GM08714 (cell line): ENCODE results near the gene GHDC.
"Not testable (repeated sequence)": the region's sequence is repeated elsewhere in the genome, so short reads cannot be mapped to it uniquely, and the experiment has no call there.

Source experiments
- H3K4me3 ChIP-seq: fragments of 200-500 bp; sonication (Bioruptor generic); 2 replicates; pipeline ENCODE4 v1.5.1; 2014; ENCODE audit warnings: mild to moderate bottlenecking, low read length, inconsistent platforms
- ZNF274 ChIP-seq: IDR thresholded peaks from 2 replicates; pipeline ENCODE4 v1.6.1; 2012; ENCODE audit warnings: mild to moderate bottlenecking, low read depth, low read length

The GHDC gene

DNA sequence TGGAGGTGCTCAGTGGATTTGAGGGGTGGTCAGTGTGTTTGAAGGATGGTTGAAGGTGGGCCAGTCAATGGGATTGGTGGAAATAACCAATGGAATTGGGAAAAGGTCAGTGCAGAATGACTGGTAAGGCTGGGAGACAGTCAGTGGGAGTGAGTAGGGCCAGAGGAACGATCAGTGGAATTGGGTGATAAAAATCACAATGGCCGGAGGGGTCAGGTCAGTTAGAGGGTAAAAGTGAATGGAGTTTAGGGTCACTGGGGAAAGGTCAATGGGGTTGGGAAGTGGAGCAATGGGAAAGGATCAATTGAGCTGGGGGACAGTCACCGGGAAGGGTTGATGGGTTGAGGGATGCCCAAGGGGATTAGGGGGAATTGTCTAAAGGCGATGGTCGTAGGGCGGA is 28.5 kb downstream of the GHDC start:
- TF ChIP-seq ZNF274: no peak

DNA sequence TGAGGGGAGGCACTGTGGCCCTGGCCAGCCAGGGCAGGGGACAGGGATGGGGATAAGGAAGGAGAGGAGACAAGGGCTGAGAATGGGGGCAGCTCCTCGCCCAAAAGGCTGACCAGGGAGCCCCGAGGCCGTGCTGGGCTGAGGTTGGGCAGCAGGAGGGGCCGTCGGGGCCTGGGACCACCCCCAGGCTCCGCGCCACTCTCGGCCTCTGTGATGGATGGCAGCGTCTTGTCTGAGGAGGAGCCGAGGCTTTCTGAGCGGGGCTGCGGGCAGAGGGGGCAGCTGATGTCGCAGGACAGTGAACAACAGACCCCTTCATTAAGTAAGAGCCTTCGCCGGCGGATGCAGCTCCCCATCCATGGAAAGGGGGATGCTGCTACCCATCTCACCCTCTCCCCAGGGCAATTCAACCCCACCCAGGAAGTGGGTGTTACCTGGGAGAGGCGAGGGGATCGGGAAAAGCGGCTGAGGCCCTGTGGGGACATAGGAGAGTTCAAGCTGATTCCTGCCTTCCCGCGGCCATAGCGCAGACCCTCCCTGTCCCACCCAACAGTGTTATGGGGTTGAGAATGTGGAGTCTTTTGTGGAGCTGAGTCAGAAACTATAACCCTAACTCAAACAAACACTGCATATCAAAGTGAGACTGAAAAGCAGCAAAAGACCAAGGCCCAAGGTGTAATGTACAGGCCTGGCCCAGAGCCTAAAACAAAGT is 30.4 kb downstream of the GHDC start:
- no peak for TF ChIP-seq ZNF274
- H3K4me3 ChIP-seq: no peak overlapping the region

More for the DNA sequence above, 28.5 kb downstream of the GHDC start:
- no peak overlapping the region for H3K4me3 ChIP-seq

DNA sequence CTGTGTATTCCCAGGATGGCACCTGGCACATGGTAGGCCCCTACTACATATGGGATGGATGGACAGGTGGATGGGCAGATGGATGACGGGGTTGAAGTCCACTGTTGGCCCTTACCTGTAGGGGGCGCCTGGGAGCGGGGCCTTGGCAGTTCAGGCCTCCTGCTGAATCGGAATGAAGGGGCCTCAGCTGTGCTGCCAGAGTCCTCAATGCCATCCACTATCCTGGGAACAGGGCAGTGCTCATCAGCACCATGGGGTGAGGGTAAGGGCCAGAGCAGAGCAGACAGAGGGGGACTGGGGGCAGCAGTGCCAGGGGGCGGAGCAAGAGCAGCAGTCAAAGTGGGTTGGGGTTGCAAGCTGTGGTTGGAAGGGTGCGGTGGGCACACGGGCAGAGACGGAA is 31.2 kb downstream of the GHDC start:
- TF ChIP-seq ZNF274: no peak
- H3K4me3 ChIP-seq: no peak overlapping the region

DNA sequence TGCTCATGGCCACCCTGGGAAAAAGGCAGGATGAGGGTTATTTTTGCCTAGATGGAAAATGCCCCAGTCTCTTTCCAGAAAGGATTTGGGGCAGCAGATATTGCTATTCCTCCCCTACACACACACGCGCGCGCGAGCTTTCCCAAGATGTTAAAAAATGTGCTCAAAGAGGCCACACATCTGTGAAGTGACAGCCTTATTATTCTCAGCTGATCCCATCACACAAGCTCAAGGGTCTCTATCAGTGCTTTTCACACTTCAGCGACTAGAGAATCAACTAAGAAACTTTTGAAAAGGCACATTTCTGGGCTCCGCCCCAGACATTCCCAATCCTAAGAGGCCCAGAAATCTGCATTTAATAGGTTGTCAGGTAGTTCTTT is 33.8 kb downstream of the GHDC start:
- no peak for TF ChIP-seq ZNF274
- H3K4me3 ChIP-seq: no peak overlapping the region

DNA sequence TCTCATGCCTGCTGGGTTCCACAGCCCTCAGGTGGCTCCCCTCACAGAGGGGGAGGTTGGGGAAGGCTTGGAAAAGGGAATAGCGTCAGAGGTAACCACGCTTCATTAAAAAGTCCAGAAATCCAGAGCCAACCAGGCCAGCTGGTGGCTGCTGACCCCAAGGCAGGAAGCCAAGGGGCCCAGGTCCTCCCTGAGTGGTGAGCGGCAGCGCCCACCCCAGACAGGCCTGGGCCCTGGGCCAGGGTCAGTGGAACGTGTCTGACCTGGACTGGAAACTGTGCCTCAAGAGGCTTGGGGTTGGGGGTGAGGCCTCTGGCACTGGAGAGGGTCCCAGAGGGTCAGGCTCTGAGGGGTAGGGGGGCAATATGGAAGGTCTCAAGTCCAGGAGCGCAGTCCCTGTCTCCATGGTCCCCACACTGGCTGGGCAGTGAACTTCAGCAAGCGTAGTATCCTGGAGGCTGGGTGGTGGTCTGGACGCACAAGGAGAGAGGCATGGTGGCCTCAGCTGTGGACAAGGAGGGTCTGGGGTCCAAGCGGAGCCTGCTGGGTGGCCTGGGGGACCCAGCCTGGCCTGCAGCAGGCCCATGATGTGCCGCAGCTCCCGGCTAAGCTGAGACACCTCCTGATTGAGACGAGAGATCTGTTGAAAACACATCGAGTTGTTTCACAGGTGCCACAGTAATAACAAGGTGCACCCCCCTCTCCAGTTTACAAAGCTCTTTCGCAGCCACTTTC is 34.3 kb downstream of the GHDC start:
- no peak for TF ChIP-seq ZNF274
- no peak overlapping the region for H3K4me3 ChIP-seq

DNA sequence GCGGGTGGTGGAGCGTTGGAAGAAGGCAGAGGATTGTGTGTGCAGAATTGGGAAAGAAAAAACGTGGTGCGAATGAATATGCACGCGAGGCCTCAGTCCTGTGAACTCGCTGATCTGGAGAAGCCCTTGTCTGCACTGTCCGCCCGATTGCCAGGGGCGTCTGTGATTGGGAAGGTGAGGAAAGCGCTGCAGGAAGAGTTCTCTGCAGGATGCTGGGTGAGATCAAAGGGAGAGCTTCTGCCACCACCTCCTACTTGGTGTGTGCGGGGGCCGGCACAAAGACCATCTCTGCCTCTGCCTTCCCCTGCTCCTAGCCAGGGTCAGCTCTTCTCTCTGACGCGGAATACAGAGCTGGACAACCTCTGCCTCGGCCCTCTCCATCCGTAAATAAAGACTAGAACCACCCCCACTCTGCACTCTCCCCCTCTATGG is 38.7 kb downstream of the GHDC start:
- H3K4me3 ChIP-seq: peak overlapping the region; percentile 57; the same call in 1 of the 2 replicates
- no peak for TF ChIP-seq ZNF274

DNA sequence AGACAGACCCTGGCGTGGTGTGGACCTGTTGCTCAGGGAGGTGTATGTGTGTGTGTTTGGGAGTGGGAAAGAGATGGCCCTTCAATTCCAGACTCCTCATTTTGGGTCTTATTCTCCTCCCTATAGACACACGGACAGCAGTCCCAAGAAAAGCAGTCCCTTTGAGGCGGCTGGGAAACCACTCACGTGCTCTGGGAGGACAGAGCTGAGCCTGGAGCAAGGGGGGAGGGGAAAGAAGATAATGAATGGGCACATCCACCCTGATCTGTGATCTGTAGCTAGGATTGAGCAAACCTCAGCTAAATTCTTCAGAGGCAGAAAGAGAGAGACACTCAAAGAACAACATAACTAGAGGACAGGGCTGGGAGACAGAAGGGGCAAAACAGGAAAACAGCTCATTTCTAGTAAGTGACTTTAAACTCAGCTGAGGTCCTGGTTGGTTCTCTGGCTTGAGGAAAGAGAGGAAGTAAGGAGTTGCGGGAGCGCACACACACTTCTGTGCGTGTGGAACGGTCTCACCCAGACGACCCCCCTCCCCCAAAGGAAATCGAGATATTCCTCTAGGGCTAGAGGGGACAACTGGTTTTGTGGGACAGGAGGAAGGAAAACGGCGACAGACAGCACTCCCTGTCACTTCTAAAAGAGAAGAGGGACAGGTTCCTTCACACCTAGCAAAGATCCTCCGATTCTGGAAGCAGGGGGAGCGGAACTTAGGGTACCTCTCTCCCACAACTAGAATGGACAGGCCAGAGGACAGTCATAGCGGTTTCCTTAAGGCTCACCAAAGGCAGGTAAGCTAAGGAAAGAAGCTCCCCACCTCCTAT is 40.2 kb downstream of the GHDC start:
- peak overlapping the region; percentile 97 for H3K4me3 ChIP-seq
- TF ChIP-seq ZNF274: no peak

DNA sequence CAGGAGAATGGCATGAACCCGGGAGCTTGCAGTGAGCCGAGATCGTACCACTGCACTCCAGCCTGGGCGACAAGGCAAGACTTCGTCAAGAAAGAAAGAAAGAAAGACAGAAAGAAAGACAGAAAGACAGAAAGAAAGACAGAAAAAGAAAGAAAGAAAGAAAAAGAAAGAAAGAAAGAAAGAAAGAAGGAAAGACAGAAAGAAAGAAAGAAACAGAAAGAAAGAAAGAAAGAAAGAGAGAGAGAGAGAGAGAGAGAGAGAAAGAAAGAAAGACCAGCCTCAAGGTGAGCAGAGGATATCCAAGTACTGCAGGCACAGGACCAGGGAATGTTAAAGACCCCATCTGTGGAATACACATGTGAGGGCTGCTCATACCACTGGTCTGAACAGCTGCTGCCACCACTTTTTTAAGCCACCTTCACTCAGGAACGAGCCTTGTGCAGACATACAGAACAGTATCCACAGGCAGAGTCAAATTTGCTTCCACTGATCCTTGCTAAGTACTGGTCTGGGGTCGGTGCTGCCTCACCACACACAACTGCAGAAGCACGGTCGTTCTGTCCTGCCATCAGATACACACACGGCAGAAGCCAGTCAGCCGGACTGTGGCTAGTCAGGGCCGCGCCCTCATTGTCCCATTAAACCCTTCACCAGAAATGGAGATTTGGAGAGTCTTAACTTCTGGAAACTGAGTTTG is 47.2 kb downstream of the GHDC start:
- TF ChIP-seq ZNF274: no peak

DNA sequence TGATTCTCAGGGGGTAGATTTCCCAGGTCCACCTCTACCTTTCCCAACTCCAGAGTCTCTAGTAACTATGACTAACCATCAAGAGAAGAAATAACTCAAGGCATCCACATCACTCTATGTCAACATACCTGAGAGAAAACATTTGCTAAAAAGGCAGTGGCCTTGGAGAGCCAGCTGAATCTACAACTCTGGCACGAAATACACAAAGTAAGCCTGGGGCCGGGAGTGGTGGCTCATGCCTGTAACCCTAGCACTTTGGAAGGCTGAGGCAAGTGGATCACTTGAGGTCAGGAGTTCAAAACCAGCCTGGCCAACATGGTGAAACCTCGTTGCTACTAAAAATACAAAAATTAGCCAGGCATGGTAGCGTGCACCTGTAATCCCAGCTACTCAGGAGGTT is 51.2 kb downstream of the GHDC start:
- not testable (repeated sequence) for H3K4me3 ChIP-seq

More for the DNA sequence above, 47.2 kb downstream of the GHDC start:
- no peak overlapping the region for H3K4me3 ChIP-seq

DNA sequence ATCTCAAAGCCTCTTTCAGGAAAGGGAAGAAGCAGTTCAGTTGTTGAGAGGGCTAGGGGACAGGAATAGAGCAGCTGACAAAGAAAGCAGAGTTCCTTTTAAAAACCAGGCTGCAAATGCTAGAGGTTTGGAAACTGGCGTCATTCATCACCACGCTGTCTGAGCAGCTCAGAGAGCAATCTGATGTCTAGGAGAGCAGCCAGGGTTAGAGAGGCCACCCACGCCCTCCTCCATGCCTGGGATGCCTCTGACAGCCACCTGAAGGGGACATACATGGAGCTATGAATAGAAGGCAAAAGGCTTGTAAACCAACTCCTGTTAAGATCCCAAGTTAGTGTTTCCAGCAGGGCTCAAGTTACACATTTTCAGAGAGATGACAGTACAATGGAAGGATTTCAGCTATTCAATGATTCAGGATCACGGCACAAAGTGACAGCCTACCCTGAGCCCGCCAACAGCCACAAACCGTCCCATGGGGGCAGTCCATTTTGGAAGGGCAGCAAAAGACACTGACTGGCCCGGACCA is 51.9 kb downstream of the GHDC start:
- no peak for TF ChIP-seq ZNF274
- H3K4me3 ChIP-seq: no peak overlapping the region

DNA sequence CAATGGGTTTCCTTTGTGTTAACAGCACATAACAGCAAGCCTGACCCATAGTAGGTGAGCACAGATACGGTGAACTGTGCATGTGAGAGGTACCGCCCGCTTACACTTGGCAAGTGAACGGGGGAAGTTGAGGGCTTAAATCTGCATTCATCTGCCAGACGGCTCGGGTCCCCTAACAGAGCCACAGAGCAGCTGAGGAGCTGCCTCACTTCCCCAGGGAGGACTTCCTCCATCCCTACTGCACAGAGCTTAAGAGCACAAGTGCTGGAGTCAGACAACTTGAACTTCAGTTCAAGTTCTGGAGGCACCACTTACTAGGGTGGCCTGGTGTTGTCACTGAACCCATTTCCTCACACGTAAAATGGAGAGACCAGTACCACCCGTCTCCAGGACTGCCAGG is 52.9 kb downstream of the GHDC start:
- no peak overlapping the region for H3K4me3 ChIP-seq
- TF ChIP-seq ZNF274: no peak

DNA sequence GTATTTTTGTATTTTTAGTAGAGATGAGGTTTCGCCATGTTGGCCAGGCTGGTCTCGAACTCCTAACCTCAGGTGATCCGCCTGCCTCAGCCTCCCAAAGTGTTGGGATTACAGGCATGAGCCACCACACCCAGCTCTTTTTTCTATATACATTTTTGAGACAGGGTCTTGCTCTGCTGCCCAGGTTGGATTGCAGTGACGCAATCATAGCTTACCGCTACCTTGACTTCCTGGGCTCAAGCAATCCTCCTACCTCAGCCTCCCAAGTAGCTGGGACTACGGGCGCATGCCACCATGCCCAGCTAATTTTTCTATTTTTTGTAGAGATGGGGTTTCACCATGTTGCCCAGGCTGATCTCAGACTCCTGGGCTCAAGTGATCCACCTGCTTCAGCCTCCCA is 53.6 kb downstream of the GHDC start:
- not testable (repeated sequence) for H3K4me3 ChIP-seq
